ENCODE measurements around the gene ARL8B. TPM values are rescaled to one million over a fixed set of nuclear protein-coding genes. Genes with fewer than 3 reads are reported as not detected.
A peak's percentile ranks its signal among the peaks of the same experiment; 100 is the strongest.

Gene ARL8B
- total RNA-seq, 2 donors from 2014 or later: 54.5 to 57.7 TPM

DNA sequence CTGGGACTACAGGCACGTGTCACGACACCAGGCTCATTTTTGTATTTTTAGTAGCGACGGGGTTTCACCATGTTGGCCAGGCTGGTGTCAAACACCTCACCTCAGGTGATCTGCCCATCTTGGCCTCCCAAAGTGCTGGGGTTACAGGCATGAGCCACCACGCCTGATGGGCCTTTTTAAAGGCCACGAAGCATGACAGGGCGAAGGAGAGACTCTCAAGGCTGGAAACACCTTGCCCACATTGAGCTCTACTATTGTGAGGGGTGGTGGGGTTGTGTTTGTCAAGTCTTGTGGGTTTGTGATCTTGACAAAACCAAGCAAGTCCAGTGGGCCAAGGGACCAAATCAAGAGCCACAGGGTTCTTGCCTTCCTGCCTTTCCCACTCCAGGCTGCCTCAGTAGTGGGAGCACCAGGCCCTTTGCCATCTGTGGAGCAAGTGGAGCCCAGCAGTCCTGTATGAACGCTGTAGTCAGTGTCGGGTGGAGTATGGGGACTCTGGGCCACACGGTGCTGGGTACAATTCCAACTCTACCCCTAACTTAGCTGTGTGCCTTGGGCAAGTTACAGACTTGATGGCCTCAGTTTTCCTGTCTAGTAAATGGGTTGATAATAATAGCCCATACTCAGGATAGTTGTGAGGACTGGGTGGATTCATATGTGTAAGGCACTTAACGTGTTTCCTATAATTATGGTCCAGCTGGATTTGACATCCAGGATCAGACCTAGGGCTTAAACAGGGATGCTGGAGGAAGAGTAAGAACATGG, 98.8 kb downstream of the ARL8B start:
- intact Hi-C loops (cut with DNase I): no loop called here
- DNase-seq: no peak
- ATAC-seq: peak in 1 of 2 donors; percentile 14

DNA sequence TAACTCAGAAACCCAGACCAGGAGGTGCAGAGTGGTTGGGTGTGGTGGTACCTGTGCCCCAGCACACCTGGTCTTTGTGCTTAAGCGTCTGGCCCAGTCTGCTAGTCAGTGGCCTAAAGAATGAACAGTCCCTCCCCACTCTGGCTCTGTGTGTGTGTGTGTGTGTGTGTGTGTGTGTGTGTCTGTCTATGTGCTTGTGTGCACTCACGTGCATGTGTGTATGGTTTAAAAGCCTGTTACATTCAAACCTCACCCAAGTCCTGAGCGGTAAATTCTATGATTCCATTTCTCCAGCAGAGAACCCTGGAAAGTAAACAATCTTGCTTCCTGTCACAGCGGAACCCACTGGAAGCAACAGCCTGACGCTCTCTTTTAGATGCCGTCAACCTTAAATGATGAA, 99.6 kb downstream of the ARL8B start:
- ATAC-seq: no peak
- intact Hi-C loops (cut with DNase I): no loop called here
- no peak for DNase-seq

DNA sequence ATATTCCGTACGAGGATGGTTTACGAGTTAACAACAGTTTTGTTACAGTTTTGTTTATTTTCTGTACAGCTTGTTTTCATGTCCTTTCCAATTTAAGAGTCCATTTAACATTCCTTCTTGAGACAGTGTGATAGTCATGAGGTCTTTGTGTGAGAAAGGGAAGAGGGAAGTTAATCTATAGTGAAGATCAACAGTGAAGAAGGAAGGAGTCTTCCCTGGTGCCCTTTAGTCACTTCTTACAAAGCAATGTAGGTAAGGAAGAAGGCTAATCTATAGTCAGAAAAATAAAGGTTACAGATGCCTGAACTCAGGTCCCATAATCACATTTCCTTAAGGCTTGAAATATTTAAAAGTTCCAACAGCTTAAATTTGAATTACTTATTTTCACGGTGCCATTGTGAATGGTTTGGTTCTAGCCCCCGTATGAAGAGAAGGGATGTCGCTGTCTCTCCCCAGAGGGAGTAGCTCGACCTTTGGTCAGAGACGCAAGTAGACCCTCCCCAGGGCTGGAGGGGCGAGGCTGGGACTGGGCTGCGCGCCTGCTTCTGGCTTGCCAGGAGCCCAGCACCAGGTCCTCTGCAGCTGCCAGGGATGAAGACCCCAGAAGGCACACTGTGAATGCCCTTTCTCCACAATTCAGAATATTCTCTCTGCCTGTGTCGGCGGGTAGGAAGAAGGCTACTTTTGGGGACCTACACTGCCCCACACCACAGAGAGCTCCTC, 100.4 kb downstream of the ARL8B start:
- no peak for ATAC-seq
- intact Hi-C loops (cut with DNase I): no loop called here
- no peak for DNase-seq

GRCh38 chr3:5226783-5227182, 104.7 kb downstream of the ARL8B start:
- no peak for DNase-seq
- ATAC-seq: no peak
- intact Hi-C loops (cut with DNase I): no loop called here

DNA sequence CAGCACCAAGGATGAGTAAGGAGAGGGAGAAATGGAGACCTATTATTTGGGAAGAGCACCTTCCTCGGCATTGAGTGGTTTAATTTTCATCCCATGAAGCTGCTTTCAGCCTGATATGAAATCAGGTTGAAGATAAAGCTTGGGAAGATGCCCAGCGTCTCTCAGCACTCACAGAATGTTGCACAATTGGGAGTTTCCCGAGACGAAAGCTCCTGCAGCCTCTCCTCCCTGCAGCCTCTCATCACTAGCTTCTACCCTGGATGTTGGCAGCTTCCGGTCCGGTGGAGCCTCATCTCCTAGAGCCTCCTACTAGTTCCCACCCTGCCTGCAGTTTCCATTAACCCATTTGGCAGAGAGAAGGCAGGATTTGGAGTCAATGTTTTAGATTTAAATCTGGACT, 105.7 kb downstream of the ARL8B start:
- ATAC-seq (peak in 1 of 2 donors; percentile 92), DNase-seq (no peak)
- intact Hi-C loops (cut with DNase I): no loop called here

- ATAC-seq (no peak), DNase-seq (no peak)
- intact Hi-C loops (cut with DNase I): no loop called here
These were observed 107.3 kb downstream of the ARL8B start for GRCh38 chr3:5229414-5229813.

Other genes starting within 250 kb of the ARL8B start
- 10 to 100 TPM; 31.1 to 85.6 TPM for gene BHLHE40, start 142.9 kb upstream of the ARL8B start, total RNA-seq
- 10 to 100 TPM in 1 of 2 donors, 1 to 10 TPM in 1; 9.2 to 16.8 TPM for gene EDEM1, start 65.4 kb downstream of the ARL8B start, total RNA-seq